Testis (tissue), 3 donors: ENCODE data around the gene ARHGEF28. TPM values are rescaled to one million over a fixed set of nuclear protein-coding genes. Genes with fewer than 3 reads are reported as not detected.

Experiments
- DNase-seq: peaks from one replicate; pipeline ENCODE4 v3.0.0-alpha.2; 2019
- H3K27ac ChIP-seq, 2 donors: fragments of 200-600 bp; sonication (generic); one replicate each; pipeline ENCODE4 v1.5.1; 2019
- H3K27me3 ChIP-seq: fragments of 200-600 bp; sonication (generic); one replicate; pipeline ENCODE4 v1.5.1; 2019
- H3K36me3 ChIP-seq: fragments of 200-600 bp; sonication (generic); one replicate; pipeline ENCODE4 v1.5.1; 2017; ENCODE audit warnings: low read depth; ENCODE audit errors: missing control alignments
- H3K4me1 ChIP-seq: fragments of 200-600 bp; sonication (generic); one replicate; pipeline ENCODE4 v1.5.1; 2019
- H3K4me3 ChIP-seq, 2 donors: fragments of 200-600 bp; sonication (generic); one replicate each; pipeline ENCODE4 v1.5.1; 2017 to 2019
- H3K9me3 ChIP-seq: fragments of 200-600 bp; sonication (generic); one replicate; pipeline ENCODE4 v1.5.1; 2017
- CTCF ChIP-seq, 3 experiments: fragments of 450-650 bp in 2 of 3; fragments of 200-600 bp in 1 of 3; sonication (generic) in 1 of 3; IDR thresholded peaks; one replicate each; pipeline ENCODE4 v1.5.1; 2016 to 2019; ENCODE audit warnings: antibody characterized with exemption in 3 of 3, mild to moderate bottlenecking in 2 of 3, moderate library complexity in 1 of 3
- POLR2A ChIP-seq: fragments of 450-650 bp; IDR thresholded peaks from one replicate; pipeline ENCODE4 v1.6.1; 2017; ENCODE audit warnings: antibody characterized with exemption, mild to moderate bottlenecking, moderate library complexity
- WGBS, 2 donors: methylation state at CpG; one replicate each; pipeline ENCODE4 v1.1.5; 2018; 5-methylcytosine and 5-hydroxymethylcytosine counted together
- intact Hi-C: fragments of 100-400 bp; cut with DNase I; formaldehyde crosslinking; loops from one replicate; pipeline ENCODE4 v1.15.1; 2023; ENCODE audit warnings: low total_unique reads
- polyA plus RNA-seq: library from polyadenylated mRNA; stranded (reverse); fragments of 350-450 nt; fragmentation: Illumina TruSeq; extraction: RNeasy Lipid Tissue Mini Kit (QIAGEN cat#74804); gene quantifications from one replicate; pipeline ENCODE4 v1.2.3, GENCODE V29; 2014; ENCODE audit warnings: low read depth, low replicate concordance; ENCODE audit not compliant: insufficient read depth
- total RNA-seq, 2 donors: library from RNA; depleted of rRNA; stranded (reverse); fragments of >200 nt; gene quantifications; one replicate each; pipeline ENCODE4 v1.2.3, GENCODE V29; 2016

The ARHGEF28 gene
- total and polyA plus RNA-seq, 3 donors from 2014 or later: 3.9 to 8.7 (median 8.0) TPM

DNA sequence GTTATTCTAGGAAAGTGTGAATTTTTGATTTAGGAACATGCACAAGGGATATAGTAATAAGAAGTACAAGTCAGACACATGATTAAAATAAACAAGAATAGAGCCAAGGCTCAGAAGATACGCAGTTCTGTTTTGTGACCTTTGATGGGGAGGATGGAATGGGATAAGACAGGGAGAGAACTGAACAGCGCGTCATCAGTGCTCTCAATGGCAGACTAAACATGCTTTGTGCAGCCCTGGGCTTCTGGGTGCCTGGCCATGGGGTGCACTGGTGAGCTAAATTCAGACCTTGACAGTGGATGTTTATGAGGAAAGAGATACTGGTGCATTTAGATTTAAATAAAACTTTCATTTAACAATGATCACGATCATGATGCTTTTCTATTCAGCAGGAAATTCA lies 309.7 kb downstream of the ARHGEF28 start:
- peaks cover 3% of the 10 kb centered on the region for H3K4me1 ChIP-seq
- TF ChIP-seq CTCF (IDR thresholded peaks at IDR 0.05) (no peak), POLR2A (no peak)
- intact Hi-C loops: no loop called here
- no peaks in the 10 kb centered on the region for H3K36me3 ChIP-seq
- H3K9me3 ChIP-seq: no peaks in the 10 kb centered on the region
- no peaks in the 10 kb centered on the region for H3K27me3 ChIP-seq
- H3K27ac ChIP-seq: no peak overlapping the region
- 53 to 70% methylated on average over 4 of the region's 4 CpGs for WGBS, 2 donors
- no peak overlapping the region for H3K4me3 ChIP-seq
- DNase-seq: no peak

DNA sequence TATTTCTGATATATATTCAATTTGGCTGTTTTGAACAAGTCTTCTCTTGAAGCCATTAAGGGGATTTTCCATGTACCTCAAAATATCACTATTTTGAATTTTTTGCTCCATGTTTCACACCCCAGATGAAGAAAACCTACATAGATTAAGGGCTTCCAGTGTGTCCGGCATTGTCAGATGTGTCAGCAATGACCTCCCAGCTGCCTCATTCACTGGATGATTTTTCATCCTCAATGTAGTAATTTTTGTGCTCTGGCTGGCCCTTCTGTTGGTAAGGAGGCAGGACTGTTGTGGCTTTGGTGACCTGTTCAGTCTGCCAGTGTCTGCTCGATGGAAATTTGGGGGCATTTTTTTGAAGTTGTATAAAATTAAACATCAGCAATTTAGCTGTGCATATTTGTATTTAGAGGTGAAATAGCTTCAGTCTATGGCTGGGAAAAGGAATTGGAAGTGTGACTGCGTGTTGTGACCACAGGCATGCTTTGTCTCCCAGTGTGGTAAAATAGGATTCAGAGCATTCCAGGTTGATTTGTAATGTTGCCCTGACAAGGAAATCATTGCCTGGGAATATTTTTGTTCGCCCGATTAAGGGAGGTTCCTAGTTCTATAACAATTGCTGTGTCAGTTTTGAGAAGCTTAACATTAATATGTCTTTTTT lies 312.4 kb downstream of the ARHGEF28 start:
- H3K27ac ChIP-seq: no peak overlapping the region
- no peak overlapping the region for H3K4me3 ChIP-seq
- no peaks in the 10 kb centered on the region for H3K36me3 ChIP-seq
- intact Hi-C loops: no loop called here
- H3K27me3 ChIP-seq: no peaks in the 10 kb centered on the region
- WGBS, 2 donors: 74 to 79% methylated on average over 5 of the region's 5 CpGs
- H3K9me3 ChIP-seq: no peaks in the 10 kb centered on the region
- DNase-seq: no peak
- TF ChIP-seq CTCF (IDR thresholded peaks at IDR 0.05) (no peak), POLR2A (no peak)
- H3K4me1 ChIP-seq: no peaks in the 10 kb centered on the region

GRCh38 chr5:73938938-73939320 lies 312.9 kb downstream of the ARHGEF28 start:
- Histone ChIP-seq H3K4me1 (no peaks in the 10 kb centered on the region), H3K27ac (no peak overlapping the region), H3K9me3 (no peaks in the 10 kb centered on the region), H3K27me3 (no peaks in the 10 kb centered on the region), H3K4me3 (no peak overlapping the region), H3K36me3 (no peaks in the 10 kb centered on the region)
- DNase-seq: no peak
- TF ChIP-seq POLR2A (no peak), CTCF (IDR thresholded peaks at IDR 0.05) (no peak)
- intact Hi-C loops: no loop called here
- WGBS, 2 donors: 92 to 95% methylated on average over 5 of the region's 5 CpGs

DNA sequence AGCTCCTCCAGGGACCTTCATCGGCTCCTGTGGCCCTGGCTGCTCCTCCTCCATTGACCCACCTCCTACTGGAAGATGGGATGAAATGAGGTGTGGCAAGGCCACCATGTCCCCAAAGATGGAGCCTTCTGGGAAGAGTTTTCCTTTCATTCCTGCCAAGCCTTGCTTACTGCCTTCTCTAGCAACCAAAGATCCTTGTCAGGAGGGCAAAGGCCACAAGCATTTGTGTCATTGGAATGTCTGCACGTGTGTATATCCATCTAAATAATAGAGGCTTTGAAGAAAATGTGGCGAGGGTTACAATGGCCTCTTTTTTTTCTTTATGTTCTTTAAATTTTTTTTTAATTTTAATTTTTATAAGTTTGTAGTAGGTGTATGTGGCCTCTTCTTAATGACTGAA lies 313.6 kb downstream of the ARHGEF28 start:
- no peak for DNase-seq
- no peaks in the 10 kb centered on the region for H3K27me3 ChIP-seq
- intact Hi-C loops: no loop called here
- H3K9me3 ChIP-seq: no peaks in the 10 kb centered on the region
- H3K4me1 ChIP-seq: no peaks in the 10 kb centered on the region
- H3K36me3 ChIP-seq: no peaks in the 10 kb centered on the region
- H3K27ac ChIP-seq: no peak overlapping the region
- no peak overlapping the region for H3K4me3 ChIP-seq
- TF ChIP-seq CTCF (IDR thresholded peaks at IDR 0.05) (no peak), POLR2A (no peak)
- WGBS, 2 donors: 60 to 74% methylated on average over 3 of the region's 3 CpGs

DNA sequence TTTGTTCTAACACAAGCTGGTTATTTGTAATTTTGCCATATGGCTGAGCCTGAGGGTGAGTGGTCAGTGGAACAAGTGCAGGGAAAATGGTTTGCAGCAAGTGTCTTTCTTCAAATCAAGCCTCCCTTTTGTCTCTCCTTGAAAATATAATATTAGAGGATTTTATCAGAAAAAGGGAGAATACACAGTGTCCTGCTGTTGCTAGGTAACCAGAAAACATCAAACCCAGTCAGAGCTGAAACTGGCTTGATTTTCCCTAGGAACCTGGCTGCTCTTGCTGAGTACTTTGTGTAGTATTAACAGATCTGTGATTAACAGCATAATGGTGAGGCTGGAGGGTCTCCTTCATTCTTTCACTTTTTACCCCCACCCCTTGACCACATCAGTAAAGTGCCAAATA lies 314.0 kb downstream of the ARHGEF28 start:
- TF ChIP-seq POLR2A: no peak
- no peak for TF ChIP-seq CTCF (IDR thresholded peaks at IDR 0.05)
- DNase-seq: no peak
- intact Hi-C loops: no loop called here
- Histone ChIP-seq H3K27me3 (no peaks in the 10 kb centered on the region), H3K9me3 (no peaks in the 10 kb centered on the region), H3K4me1 (no peaks in the 10 kb centered on the region), H3K4me3 (no peak overlapping the region), H3K36me3 (no peaks in the 10 kb centered on the region), H3K27ac (no peak overlapping the region)
